Activated effector memory CD4-positive, alpha-beta T cell treated with anti-CD3 and anti-CD28 coated beads, Interleukin-2, amount 50 U/mL, for 16 hours (primary cell): Measurements from ENCODE around the gene MED23.

Source experiments
- DNase-seq: peaks from one replicate; pipeline ENCODE4 v3.0.0-alpha.2; 2020

The MED23 gene

DNA sequence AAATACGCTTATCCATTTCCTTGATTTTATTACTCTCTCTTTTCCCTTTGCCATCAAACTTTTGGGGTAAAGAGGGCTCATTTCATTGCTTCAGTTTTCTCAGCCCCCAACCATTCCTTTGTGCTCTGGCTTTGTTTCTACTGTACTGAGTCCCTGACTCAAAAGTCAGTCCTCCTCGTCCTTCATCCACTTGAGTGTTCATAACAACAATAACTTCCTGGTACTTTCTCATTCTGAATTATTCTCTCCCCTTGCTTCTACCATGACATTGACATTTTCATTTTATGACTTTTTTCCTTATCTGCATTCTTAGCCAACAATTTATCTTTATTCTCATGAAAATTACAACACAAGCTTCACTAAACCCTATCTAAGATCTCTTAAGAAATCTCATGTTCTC is 10.0 kb upstream of the MED23 start:
- no peak for DNase-seq

GRCh38 chr6:131636880-131637792 is 9.1 kb upstream of the MED23 start, which contains the start of gene ENPP3:
TSS of gene ENPP3 (plus strand) at chr6:131637302. CDS start at chr6:131637385, 83 bp downstream.
- no peak for DNase-seq

GRCh38 chr6:131635384-131636340 is 7.6 kb upstream of the MED23 start:
- DNase-seq: no peak

GRCh38 chr6:131631625-131632289 is 3.7 kb upstream of the MED23 start:
- no peak for DNase-seq

DNA sequence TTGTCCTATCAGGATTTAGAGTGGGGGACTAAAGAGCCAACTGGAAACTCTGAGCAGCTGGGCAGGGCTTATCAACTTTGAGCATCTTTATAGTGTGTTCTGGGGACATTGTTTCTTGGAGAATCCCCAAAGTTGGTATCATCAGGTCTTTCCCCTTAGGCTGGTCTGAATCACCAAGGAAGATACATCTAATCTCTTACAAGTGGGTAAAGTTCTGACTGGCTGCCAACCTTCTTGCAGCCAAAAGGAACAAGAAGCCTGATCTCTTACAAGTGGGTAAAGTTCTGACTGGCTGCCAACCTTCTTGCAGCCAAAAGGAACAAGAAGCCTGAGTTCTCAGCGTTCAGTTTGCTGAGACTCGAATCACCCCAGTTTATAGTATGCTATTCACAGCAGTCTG is 1.6 kb upstream of the MED23 start:
- no peak for DNase-seq

GRCh38 chr6:131628726-131629125 is 684 bp upstream of the MED23 start:
- DNase-seq: no peak

- no peak for DNase-seq
These were observed 12.8 kb downstream of the MED23 start for GRCh38 chr6:131615275-131615674.

DNA sequence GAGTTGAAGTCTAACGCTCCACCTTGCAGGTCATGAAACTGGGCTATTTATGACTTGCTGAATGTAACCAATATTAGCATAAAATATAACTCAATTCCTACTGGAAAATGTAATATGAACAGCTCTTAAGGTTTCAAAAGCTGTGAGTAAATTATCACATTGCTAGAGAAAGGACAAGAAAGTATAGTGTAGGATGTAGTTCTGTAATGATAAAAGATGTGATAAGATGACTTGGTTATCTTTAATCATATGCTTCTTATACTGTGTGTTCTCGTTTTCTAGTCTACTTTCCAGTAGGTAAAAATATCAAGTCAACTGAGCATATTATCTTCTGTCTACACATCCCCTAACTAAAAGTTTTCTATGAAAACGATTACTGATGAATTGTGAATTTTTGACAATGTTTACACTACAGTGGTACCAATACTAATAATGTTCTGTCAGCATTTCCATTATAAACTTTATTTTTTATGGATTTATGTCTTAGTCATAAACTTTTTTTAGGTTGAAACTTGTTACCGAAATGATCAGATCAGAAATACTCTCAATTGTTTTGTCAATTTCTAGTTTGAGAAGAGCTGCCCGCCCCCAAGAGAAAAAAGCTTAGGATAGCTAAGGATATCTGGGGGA is 14.6 kb downstream of the MED23 start:
- DNase-seq: no peak

GRCh38 chr6:131602781-131603312 is 25.2 kb downstream of the MED23 start:
- DNase-seq: no peak

GRCh38 chr6:131600716-131601115 is 27.3 kb downstream of the MED23 start:
- no peak for DNase-seq

GRCh38 chr6:131597446-131597845 is 30.6 kb downstream of the MED23 start:
- no peak for DNase-seq

DNA sequence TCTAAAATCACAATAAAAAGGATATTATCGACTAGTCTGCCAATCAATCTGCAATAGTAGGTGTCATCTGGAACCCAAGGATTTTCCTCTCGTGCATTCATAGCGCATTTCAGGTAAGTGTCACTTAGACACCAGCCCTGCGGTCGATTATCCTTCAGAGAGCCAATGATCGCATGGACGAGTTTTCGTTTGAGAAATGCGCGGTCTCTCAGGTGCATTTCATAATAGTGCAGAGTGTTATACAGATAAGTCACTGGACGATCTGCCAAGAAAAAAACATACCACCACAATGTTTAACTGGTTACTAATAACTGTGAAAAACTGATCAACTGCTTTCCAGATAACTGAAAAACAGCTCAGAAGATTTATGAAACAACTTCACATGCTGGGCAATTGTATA is 34.0 kb downstream of the MED23 start:
- DNase-seq: no peak

- no peak for DNase-seq
These were observed 35.1 kb downstream of the MED23 start for GRCh38 chr6:131592935-131593334.

- DNase-seq: no peak
These were observed 39.4 kb downstream of the MED23 start for GRCh38 chr6:131588643-131589042.

GRCh38 chr6:131587909-131588308 is 40.1 kb downstream of the MED23 start:
- DNase-seq: no peak

GRCh38 chr6:131586543-131586942 is 41.5 kb downstream of the MED23 start:
- no peak for DNase-seq

GRCh38 chr6:131581523-131581922 is 46.5 kb downstream of the MED23 start:
- DNase-seq: no peak

DNA sequence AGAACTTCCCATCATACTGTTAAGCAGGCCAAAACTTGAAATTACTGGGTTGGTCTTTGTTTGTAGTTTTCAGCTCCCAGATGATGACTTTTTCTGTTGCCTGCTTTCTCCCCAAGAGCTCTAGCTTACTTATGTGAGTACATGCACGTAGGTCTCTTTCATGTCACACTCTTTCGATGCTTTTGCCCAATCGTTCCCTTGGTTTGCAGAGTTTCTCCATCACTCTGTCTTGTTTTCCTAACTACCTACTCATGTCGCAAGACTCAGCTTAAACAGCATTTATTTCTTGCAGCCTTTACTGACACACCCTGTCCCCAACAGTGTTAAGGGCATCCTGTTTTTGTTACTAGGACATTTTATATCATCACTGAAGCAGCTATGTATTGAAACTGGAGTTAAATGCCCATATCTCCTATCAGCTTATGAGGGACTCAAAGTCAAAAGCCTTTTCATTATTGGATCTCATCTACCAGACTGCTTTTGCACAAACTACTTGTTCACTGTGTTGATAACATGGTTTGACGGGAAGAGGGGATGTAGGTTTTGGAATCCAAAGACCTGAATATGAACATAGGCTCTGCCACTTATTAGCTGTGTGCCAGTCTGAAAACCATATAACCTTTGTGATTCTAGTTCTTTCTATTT is 52.1 kb downstream of the MED23 start:
- DNase-seq: no peak

DNA sequence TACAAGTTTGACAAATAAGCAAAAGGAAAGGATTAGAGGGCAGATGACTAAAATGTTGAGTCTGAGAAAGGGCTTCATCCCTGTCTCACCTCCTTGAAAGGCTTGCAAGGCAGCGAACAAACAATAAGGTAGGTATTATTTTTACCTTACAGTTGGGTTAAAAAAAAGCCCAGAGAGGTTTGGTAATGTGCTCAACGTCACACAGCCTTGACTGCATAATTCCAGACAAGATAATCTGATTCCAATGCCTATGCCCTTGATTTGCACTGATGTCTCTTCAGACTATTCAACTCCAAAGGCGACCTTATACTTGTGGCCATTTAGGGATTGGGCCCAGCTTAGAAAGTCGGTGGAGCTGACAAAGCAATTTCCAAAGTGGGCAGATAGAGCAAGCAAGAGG is 53.4 kb downstream of the MED23 start:
- no peak for DNase-seq

DNA sequence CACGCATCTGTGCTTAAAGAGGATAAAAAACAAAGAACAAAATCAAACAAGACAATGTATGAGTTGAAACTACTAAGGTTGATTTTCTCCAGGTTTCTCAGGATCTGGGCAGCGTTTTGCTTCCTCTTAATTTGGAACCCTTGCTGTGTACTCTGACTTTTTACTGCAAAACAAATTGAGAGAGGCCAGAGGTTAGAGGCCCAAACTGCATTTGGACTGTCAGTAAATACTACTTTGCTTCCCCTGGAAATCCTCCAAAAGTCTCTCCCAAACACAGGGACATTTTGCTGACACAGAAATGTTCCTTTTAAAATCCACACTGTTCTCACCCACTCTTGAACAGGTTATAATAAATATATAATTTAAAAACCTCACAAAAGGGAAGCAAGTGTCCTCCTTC is 53.9 kb downstream of the MED23 start:
- no peak for DNase-seq

DNA sequence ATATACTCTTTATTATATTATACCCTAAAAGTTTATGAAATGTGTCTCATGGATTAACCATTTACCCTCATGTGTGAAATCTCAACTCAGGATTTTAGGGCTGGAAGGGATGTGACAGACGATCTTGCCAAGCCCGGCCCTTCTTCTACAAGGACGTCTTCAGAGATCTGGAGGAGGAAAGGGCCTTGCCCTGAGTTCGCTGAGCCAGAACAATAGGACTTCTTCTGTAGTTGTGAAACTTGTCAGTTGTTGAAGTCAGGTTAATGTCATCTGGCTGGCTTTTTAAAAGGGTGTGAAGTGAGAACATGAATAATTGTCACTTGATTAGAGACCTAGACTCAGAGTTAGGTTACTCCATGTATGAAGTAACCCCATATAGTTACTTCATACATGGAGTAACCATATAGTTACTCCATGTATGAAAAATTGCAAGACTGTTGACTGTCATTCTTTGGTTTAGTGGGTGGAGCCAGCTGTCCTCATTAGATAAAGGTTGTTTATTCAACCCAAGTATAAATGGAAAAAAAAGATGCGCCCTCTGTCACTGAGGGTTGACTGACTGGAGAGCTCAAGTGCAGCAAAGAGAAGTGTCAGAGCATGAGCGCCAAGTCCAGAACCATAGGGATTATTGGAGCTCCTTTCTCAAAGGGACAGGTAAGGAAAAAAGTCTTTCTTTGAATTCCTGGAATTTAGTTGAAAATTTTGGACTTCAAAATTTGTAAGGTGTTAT is 55.2 kb downstream of the MED23 start, which contains the start of gene ARG1:
Gene ARG1, plus strand, starts transcription at position 541 of the 730 bp plus-strand sequence. Its CDS starts 57 bp downstream, at position 598.
- no peak for DNase-seq
